ENCODE results near the gene GAS2L2. TPM values are rescaled to one million over a fixed set of nuclear protein-coding genes. Genes with fewer than 3 reads are reported as not detected.
A peak's percentile ranks its signal among the peaks of the same experiment; 100 is the strongest.
"Not testable (repeated sequence)": the region's sequence is repeated elsewhere in the genome, so short reads cannot be mapped to it uniquely, and the experiment has no call there.

GAS2L2 gene
- total RNA-seq, 2 donors from 2014 or later: 0.16 TPM; not detected in 1

DNA sequence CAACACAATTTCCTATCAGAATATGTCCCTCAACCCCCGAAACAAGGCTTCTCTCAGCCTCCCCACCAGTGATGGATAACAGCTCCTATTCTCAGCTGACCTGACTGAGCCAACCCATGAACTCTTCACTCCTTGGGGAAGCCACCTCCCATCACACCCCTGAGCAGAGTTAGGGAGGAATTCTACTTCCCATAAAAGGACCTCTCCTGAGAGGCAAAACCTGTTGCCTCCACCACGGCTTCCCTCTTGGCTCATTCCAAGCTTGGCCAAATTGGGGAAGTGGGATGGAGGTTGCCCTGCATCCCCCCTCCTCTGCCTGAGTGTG, 27.3 kb downstream of the GAS2L2 start:
- no peaks in the 10 kb centered on the region for H3K36me3 Mint-ChIP-seq
- no peak overlapping the region for H3K27ac Mint-ChIP-seq
- DNase-seq (ENCODE audit: low spot score in 2 of 2) (no peak), ATAC-seq (no peak)
- H3K9me3 Mint-ChIP-seq: no peaks in the 10 kb centered on the region

- H3K9me3 Mint-ChIP-seq: no peaks in the 10 kb centered on the region
- ATAC-seq: no peak
- H3K27ac Mint-ChIP-seq: no peak overlapping the region
- H3K36me3 Mint-ChIP-seq: no peaks in the 10 kb centered on the region
- no peak for DNase-seq (ENCODE audit: low spot score in 2 of 2)
Measured at GRCh38 chr17:35725058-35725457, 28.0 kb downstream of the GAS2L2 start.

- no peaks in the 10 kb centered on the region for H3K36me3 Mint-ChIP-seq
- peak in 1 of 2 donors; percentile 57 for ATAC-seq
- H3K9me3 Mint-ChIP-seq: no peaks in the 10 kb centered on the region
- no peak overlapping the region for H3K27ac Mint-ChIP-seq
- DNase-seq (ENCODE audit: low spot score in 2 of 2): no peak
Measured at GRCh38 chr17:35723735-35724134, 29.3 kb downstream of the GAS2L2 start.

- H3K36me3 Mint-ChIP-seq: no peaks in the 10 kb centered on the region
- ATAC-seq (no peak), DNase-seq (ENCODE audit: low spot score in 2 of 2) (no peak)
- H3K27ac Mint-ChIP-seq: no peak overlapping the region
- no peaks in the 10 kb centered on the region for H3K9me3 Mint-ChIP-seq
Measured at GRCh38 chr17:35717475-35717874, 35.6 kb downstream of the GAS2L2 start.

GRCh38 chr17:35716897-35717465, 36.1 kb downstream of the GAS2L2 start:
- no peak for DNase-seq (ENCODE audit: low spot score in 2 of 2)
- peak overlapping the region in 1 of 2 donors; percentile 3 for H3K27ac Mint-ChIP-seq
- H3K9me3 Mint-ChIP-seq: no peaks in the 10 kb centered on the region
- ATAC-seq: no peak
- no peaks in the 10 kb centered on the region for H3K36me3 Mint-ChIP-seq

GRCh38 chr17:35716173-35716572, 36.9 kb downstream of the GAS2L2 start:
- H3K27ac Mint-ChIP-seq: no peak overlapping the region
- peak in 1 of 2 donors; percentile 82 for ATAC-seq
- H3K36me3 Mint-ChIP-seq: no peaks in the 10 kb centered on the region
- H3K9me3 Mint-ChIP-seq: no peaks in the 10 kb centered on the region
- DNase-seq (ENCODE audit: low spot score in 2 of 2): no peak

DNA sequence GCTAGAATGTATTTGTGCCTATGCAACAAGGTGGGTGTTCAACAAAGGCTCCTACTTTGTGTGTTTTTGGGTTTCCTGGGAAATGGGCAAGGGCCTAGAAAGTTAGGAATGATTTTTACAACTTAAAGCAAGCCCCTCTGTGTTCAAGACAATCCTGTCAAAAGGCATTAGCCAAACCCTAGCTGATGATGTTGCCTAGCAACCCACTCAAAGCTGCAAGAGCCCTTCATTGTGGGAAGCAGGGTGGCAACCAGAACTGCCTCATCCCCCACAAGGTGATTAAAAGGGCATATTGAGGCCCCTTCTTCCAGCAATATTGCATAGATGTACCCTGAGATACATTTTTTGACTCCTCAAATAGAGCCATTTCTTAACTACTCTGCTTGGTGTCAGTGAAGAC, 37.6 kb downstream of the GAS2L2 start:
- DNase-seq (ENCODE audit: low spot score in 2 of 2) (no peak), ATAC-seq (no peak)
- H3K9me3 Mint-ChIP-seq: no peaks in the 10 kb centered on the region
- peaks cover 0 to 3% of the 10 kb centered on the region in 2 donors for H3K36me3 Mint-ChIP-seq
- no peak overlapping the region for H3K27ac Mint-ChIP-seq

DNA sequence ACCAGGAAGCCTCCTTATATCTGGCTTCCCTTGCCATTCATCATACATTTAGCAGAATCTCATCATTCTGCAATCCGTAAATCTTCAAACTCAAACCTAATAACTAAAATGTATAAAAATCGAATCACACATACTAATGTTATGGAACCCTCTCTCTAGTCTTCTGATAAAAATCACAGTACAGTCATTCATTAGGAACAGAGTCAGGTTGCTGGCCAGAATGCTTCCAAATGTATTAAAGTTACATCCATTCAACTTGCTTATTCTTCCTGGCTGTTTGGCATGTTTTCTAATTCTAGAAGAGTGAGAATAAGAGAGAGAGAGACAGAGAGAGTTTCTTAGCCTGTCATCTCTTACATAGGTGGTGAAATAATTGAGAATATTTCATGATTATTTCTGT, 38.1 kb downstream of the GAS2L2 start:
- DNase-seq (ENCODE audit: low spot score in 2 of 2) (no peak), ATAC-seq (no peak)
- Mint-ChIP-seq H3K9me3 (no peaks in the 10 kb centered on the region), H3K27ac (no peak overlapping the region), H3K36me3 (peaks cover 0 to 6% of the 10 kb centered on the region in 2 donors)

DNA sequence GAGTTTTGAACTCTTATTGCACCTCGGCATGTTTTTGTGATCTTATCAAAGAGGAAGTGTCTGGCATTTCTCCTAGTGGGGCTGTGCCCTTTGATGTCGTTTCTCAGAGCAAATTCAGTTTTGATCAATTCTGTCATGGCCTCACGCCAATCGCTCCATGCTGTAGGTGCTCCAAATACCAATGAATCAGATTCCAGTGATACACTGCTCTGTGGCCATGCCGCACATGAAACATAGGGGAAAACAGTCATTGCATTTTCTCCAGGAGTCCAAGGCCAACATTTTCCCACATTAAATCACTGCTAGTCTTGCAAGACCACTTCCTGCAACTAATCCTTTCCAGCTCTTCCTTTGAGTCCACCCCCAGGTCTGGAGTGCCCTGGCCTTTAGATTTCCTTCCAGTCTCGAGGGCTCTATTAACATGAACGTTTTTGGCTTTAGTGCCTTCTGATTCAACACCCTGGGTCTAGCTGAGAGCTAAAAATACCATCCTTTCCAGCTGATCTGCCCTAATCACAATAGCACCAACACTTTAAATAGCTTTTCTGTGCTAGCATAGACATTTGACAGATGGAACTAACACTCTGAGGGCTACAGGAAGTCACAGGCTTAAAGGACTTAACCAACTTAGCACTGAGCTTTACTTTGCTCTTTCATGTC, 39.8 kb downstream of the GAS2L2 start:
- no peaks in the 10 kb centered on the region for H3K9me3 Mint-ChIP-seq
- ATAC-seq: peak in 1 of 2 donors; percentile 70
- DNase-seq (ENCODE audit: low spot score in 2 of 2): no peak
- H3K36me3 Mint-ChIP-seq: peaks cover 0 to 6% of the 10 kb centered on the region in 2 donors
- no peak overlapping the region for H3K27ac Mint-ChIP-seq

DNA sequence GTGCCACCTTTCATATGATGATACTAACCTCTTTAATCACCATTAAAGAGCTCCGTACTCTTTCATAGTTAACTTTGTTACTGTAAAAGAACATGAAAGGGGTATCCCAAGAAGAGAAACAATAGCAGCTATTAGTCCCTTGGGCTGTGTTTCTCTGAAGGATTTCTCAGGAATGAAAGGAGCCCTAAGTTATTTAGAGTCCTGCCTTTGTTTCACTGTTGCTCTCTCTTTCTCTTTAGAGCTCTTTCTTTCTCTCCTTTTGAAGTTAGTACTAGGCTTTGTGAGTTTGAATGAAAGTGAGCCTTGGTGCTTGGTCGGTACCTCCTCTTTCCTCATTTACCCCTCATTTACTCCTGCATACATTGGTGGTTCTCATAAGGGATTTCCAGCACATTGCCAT, 42.1 kb downstream of the GAS2L2 start:
- Mint-ChIP-seq H3K9me3 (no peaks in the 10 kb centered on the region), H3K27ac (peak overlapping the region in 1 of 2 donors; percentile 91), H3K36me3 (peaks cover 0 to 6% of the 10 kb centered on the region in 2 donors)
- DNase-seq (ENCODE audit: low spot score in 2 of 2) (no peak), ATAC-seq (no peak)

GRCh38 chr17:35709874-35710273, 43.2 kb downstream of the GAS2L2 start:
- no peaks in the 10 kb centered on the region for H3K9me3 Mint-ChIP-seq
- no peak overlapping the region for H3K27ac Mint-ChIP-seq
- ATAC-seq: no peak
- peaks cover 0 to 6% of the 10 kb centered on the region in 2 donors for H3K36me3 Mint-ChIP-seq
- DNase-seq (ENCODE audit: low spot score in 2 of 2): no peak

GRCh38 chr17:35708951-35709350, 44.1 kb downstream of the GAS2L2 start:
- Mint-ChIP-seq H3K9me3 (no peaks in the 10 kb centered on the region), H3K27ac (no peak overlapping the region), H3K36me3 (peaks cover 0 to 6% of the 10 kb centered on the region in 2 donors)
- no peak for ATAC-seq
- DNase-seq (ENCODE audit: low spot score in 2 of 2): no peak

DNA sequence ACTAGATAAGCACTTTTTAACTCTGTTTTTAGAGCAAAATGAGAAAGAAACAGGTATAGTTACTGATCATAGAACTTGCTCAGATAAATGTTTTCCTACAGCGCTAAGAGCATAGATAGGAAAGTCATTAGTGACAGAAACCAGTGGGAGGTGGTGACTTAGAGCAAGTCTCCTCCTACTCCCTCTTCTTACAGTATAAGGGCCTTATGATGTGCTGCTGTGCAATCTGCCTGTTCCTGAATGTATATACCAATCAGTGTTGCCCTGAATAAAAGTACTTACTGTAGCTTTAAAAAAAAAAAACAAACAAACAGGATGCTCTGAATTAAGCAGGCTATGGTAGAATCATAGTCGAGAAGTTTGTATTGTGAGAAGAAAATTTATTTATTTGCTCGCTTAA, 44.9 kb downstream of the GAS2L2 start:
- H3K27ac Mint-ChIP-seq: no peak overlapping the region
- DNase-seq (ENCODE audit: low spot score in 2 of 2) (no peak), ATAC-seq (peak; percentile 54 to 92)
- H3K9me3 Mint-ChIP-seq: no peaks in the 10 kb centered on the region
- peaks cover 0 to 6% of the 10 kb centered on the region in 2 donors for H3K36me3 Mint-ChIP-seq

DNA sequence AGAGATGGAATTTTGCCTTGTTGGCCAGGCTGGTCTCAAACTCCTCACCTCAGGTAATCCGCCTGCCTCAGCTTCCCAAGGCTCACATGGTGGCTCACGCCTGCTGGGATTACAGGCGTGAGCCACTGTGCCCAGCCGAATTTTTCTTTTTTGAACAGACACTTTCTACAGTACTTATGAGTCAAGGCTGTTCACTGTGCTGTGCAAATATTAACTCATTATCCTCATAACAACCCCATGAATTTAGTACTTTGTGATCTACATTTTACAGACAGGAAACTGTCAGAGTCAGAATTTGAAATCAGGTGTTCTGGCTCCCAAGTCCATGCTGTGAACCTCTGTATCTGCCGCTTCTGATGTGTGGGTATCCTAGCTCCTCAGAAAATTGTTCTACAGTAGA, 47.3 kb downstream of the GAS2L2 start:
- peaks cover 9 to 18% of the 10 kb centered on the region in 2 donors for H3K36me3 Mint-ChIP-seq
- ATAC-seq: no peak
- no peak for DNase-seq (ENCODE audit: low spot score in 2 of 2)
- H3K9me3 Mint-ChIP-seq: peaks cover 0 to 7% of the 10 kb centered on the region in 2 donors
- H3K27ac Mint-ChIP-seq: peak overlapping the region in 1 of 2 donors; percentile 47

- DNase-seq (ENCODE audit: low spot score in 2 of 2) (no peak), ATAC-seq (no peak)
- H3K27ac Mint-ChIP-seq: peak overlapping the region in 1 of 2 donors; percentile 47
- H3K9me3 Mint-ChIP-seq: peaks cover 0 to 7% of the 10 kb centered on the region in 2 donors
- peaks cover 9 to 14% of the 10 kb centered on the region in 2 donors for H3K36me3 Mint-ChIP-seq
Measured at GRCh38 chr17:35705230-35705629, 47.8 kb downstream of the GAS2L2 start.

DNA sequence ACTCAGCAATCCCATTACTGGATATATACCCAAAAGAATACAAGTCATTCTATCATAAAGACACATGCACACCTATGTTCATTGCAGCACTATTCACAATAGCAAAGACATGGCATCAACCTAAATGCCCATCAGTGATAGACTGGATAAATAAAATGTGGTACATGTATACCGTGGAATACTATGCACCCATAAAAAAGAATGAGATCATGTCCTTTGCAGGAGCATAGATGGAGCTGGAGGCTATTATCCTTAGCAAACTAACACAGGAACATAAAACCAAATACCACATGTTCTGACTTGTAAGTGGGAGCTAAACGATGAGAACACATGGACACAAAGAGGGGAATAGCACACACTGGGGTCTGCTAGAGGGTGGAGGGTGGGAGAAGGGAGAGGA, 49.7 kb downstream of the GAS2L2 start:
- H3K9me3 Mint-ChIP-seq; DNase-seq (ENCODE audit: low spot score in 2 of 2); ATAC-seq; H3K27ac Mint-ChIP-seq: not testable (repeated sequence)
- peaks cover 9 to 12% of the 10 kb centered on the region in 2 donors for H3K36me3 Mint-ChIP-seq

DNA sequence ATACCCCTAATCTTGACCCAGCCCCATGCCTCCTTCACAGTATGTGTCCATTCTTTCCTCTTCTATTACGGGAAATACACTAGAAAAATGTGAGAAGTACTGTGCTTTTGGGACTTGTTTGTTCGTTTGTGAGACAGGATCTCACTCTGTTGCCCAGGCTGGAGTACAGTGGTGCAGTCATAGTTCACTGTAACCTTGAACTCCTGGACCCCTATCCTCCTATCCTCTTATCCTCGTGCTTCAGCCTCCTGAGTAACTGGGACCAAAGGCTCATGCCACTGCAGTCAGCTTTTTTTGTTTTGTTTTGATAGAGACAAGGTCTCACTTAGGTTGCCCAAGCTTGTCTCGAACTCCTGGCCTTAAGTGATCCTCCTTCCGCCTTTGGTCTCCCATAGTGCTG, 51.5 kb downstream of the GAS2L2 start:
- H3K27ac Mint-ChIP-seq: no peak overlapping the region
- H3K36me3 Mint-ChIP-seq: peaks cover 9 to 12% of the 10 kb centered on the region in 2 donors
- no peak for ATAC-seq
- DNase-seq (ENCODE audit: low spot score in 2 of 2): no peak
- H3K9me3 Mint-ChIP-seq: peaks cover 0 to 7% of the 10 kb centered on the region in 2 donors

- H3K27ac Mint-ChIP-seq: no peak overlapping the region
- DNase-seq (ENCODE audit: low spot score in 2 of 2): no peak
- no peak for ATAC-seq
- H3K9me3 Mint-ChIP-seq: peaks cover 0 to 7% of the 10 kb centered on the region in 2 donors
- peaks cover 9 to 12% of the 10 kb centered on the region in 2 donors for H3K36me3 Mint-ChIP-seq
Measured at GRCh38 chr17:35700150-35700549, 52.9 kb downstream of the GAS2L2 start.

Data from activated naive CD4-positive, alpha-beta T cell treated with anti-CD3 and anti-CD28 coated beads, Interleukin-2, amount 50 U/mL, for 72 hours (primary cell).